NB4 (cell line): ENCODE measurements around the gene LTBP1.
"Not testable (repeated sequence)": the region's sequence is repeated elsewhere in the genome, so short reads cannot be mapped to it uniquely, and the experiment has no call there.

Experiments
- POLR2A ChIP-seq: IDR thresholded peaks from 2 replicates; pipeline ENCODE4 v1.6.1; 2011; ENCODE audit warnings: mild to moderate bottlenecking; ENCODE audit not compliant: insufficient read length; ENCODE audit errors: extremely low read depth
- TF ChIP-seq, protein P1 (sequence below): IDR thresholded peaks from one replicate; pipeline ENCODE4 v1.5.1; 2012; ENCODE audit warnings: low read depth, low read length
- TF ChIP-seq, protein P2 (sequence below): IDR thresholded peaks from 2 replicates; pipeline ENCODE4 v1.6.1; 2011; ENCODE audit warnings: low read depth, low read length

DNA sequence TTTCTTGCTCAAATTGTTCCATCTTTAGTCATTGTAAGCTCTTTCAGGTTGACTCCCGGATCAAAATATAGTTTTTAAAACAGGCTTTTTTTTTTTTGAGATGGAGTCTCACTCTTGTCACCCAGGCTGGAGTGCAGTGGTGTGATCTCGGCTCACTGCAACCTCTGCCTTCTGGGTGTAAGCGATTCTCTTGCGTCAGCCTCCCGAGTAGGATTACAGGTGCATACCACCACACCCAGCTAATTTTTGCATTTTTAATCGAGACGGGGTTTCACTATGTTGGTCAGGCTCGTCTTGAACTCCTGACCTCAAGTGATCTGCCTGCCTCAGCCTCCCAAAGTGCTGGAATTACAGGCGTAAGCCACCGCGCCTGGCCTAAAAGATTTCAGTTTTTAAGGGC lies 106.0 kb downstream of the LTBP1 start:
- TF ChIP-seq, protein P1, sequence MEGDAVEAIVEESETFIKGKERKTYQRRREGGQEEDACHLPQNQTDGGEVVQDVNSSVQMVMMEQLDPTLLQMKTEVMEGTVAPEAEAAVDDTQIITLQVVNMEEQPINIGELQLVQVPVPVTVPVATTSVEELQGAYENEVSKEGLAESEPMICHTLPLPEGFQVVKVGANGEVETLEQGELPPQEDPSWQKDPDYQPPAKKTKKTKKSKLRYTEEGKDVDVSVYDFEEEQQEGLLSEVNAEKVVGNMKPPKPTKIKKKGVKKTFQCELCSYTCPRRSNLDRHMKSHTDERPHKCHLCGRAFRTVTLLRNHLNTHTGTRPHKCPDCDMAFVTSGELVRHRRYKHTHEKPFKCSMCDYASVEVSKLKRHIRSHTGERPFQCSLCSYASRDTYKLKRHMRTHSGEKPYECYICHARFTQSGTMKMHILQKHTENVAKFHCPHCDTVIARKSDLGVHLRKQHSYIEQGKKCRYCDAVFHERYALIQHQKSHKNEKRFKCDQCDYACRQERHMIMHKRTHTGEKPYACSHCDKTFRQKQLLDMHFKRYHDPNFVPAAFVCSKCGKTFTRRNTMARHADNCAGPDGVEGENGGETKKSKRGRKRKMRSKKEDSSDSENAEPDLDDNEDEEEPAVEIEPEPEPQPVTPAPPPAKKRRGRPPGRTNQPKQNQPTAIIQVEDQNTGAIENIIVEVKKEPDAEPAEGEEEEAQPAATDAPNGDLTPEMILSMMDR = not testable (repeated sequence)
- TF ChIP-seq POLR2A = not testable (repeated sequence)
- TF ChIP-seq, protein P2, sequence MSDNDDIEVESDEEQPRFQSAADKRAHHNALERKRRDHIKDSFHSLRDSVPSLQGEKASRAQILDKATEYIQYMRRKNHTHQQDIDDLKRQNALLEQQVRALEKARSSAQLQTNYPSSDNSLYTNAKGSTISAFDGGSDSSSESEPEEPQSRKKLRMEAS = not testable (repeated sequence)
